SK-N-MC (cell line): Measurements from ENCODE around the gene SPATA6L.

ENCODE experiments used
- EZH2 ChIP-seq: fragments of 200-600 bp; sonication (generic); IDR thresholded peaks from one replicate; pipeline ENCODE4 v1.6.1; 2017; ENCODE audit warnings: antibody characterized with exemption
- FOXP2 ChIP-seq: optimal IDR thresholded peaks from 2 replicates; pipeline ENCODE3; 2011; ENCODE audit warnings: mild to moderate bottlenecking, moderate library complexity; ENCODE audit not compliant: insufficient read depth; ENCODE audit errors: extremely low read length, control extremely low read depth
- POLR2AphosphoS5 ChIP-seq: IDR thresholded peaks from 2 replicates; pipeline ENCODE4 v1.6.1; 2012; ENCODE audit warnings: mild to moderate bottlenecking, low read depth, low read length, borderline replicate concordance

GRCh38 chr9:4620881-4621555 lies 45.3 kb downstream of the SPATA6L start:
- TF ChIP-seq EZH2 (no peak), POLR2AphosphoS5 (no peak), FOXP2 (no peak)
